Left lung (tissue), 10 donors: ENCODE measurements around the gene RNF144A. TPM values are rescaled to one million over a fixed set of nuclear protein-coding genes. Genes with fewer than 3 reads are reported as not detected.

ENCODE experiments used
- ATAC-seq: fragments of 200-7000 bp; cut with Tn5 transposase; one replicate; pipeline ENCODE4 v1.9.1; 2020; ENCODE audit warnings: moderate library complexity
- DNase-seq, 4 donors: peaks; one replicate each; pipeline ENCODE4 v3.0.0-alpha.2; 2013 to 2020
- H3K27ac ChIP-seq, 2 donors: fragments of 200-600 bp; sonication (generic) in 1 of 2; one replicate each; pipeline versions ENCODE4 v1.5.0 to v1.8.0; 2020 to 2021
- H3K27me3 ChIP-seq, 2 donors: fragments of 200-600 bp; sonication (generic) in 1 of 2; one replicate each; pipeline versions ENCODE4 v1.5.0 to v1.8.0; 2020 to 2021
- H3K36me3 ChIP-seq, 2 donors: fragments of 200-600 bp; sonication (generic) in 1 of 2; one replicate each; pipeline versions ENCODE4 v1.5.0 to v1.8.0; 2020 to 2021
- H3K4me1 ChIP-seq, 2 donors: fragments of 200-600 bp; one replicate each; pipeline ENCODE4 v1.8.0; 2021
- H3K4me3 ChIP-seq, 2 donors: fragments of 200-600 bp; sonication (generic) in 1 of 2; one replicate each; pipeline versions ENCODE4 v1.5.0 to v1.8.0; 2020 to 2021; ENCODE audit warnings: mild to moderate bottlenecking in 1 of 2
- H3K9me3 ChIP-seq, 2 donors: fragments of 200-600 bp; sonication (generic) in 1 of 2; one replicate each; pipeline versions ENCODE4 v1.5.0 to v1.8.0; 2020 to 2021
- intact Hi-C, 2 donors: fragments of 100-400 bp; cut with DNase I; formaldehyde crosslinking; loops; one replicate each; pipeline versions ENCODE4 v1.11.2 to v1.14.2; 2022
- polyA plus RNA-seq, 6 donors: library from polyadenylated mRNA; unstranded; fragments of 120-200 nt; gene quantifications; one replicate each; pipeline ENCODE4 v1.2.1, GENCODE V29; 2013; ENCODE audit not compliant: insufficient read length in 6 of 6
- total RNA-seq, 2 donors: library from RNA; stranded (reverse); fragmentation: NEBNext Ultra II Directional; extraction: Animal tissue kit (Norgen Biotek cat#: 25700); gene quantifications; one replicate each; pipeline ENCODE4 v1.2.1, GENCODE V29; 2021
- TF ChIP-seq, protein P1 (sequence below), 2 donors: fragments of 200-600 bp; sonication (generic) in 1 of 2; IDR thresholded peaks; one replicate each; pipeline versions ENCODE4 v1.5.0 to v1.8.0; 2021; ENCODE audit warnings: antibody characterized with exemption in 2 of 2
- donor health status: DM: no; HTN: yes; CAD: no.
- donor health status: DM: no; HTN: no; CAD: no.

RNF144A gene
- total and polyA plus RNA-seq, 8 donors, result 9.9 to 36.5 (median 30.7) TPM

DNA sequence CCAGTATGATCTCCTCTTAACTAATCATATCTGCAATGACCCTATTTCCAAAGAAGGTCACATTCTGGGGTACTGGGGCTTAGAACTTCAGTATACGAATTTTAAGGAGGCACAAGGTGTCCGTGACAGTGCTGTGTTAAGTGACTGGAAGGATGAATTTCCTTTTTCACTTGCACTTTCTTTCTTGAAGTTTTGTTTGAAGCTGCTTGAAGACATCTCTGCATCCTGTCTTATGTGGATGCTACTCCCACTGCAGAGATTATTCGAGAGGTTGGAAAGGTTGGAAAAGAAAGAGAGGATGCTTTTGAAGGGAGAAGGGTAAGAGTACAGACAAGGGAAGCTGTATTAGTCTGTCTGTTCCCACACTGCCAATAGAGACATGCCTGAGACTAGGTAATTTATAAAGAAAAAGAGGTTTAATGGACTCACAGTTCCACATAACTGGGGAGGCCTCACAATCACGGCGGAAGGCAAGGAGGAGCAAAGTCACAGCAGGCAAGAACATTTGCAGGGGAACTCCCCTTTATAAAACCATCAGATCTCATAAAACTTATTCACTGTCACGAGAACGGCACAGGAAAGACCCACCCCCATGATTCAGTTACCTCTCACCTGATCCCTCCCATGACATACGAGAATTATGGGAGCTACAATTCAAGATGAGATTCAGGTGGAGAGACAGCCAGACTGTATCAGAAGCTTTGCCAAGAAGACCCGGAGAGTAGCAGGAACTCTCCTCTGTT lies 3.6 kb upstream of the RNF144A start:
- Histone ChIP-seq H3K9me3 (no peaks in the 10 kb centered on the region), H3K27me3 (no peaks in the 10 kb centered on the region), H3K36me3 (no peaks in the 10 kb centered on the region), H3K27ac (no peak overlapping the region), H3K4me3 (no peak overlapping the region), H3K4me1 (peaks cover 0 to 9% of the 10 kb centered on the region in 2 donors)
- no peak for ATAC-seq
- intact Hi-C loops, result loop anchor here in 1 of 2 donors (10.0 kb wide), 1 partner anchor 121 kb away; no protein-coding TSS in a partner anchor
- TF ChIP-seq, protein P1, sequence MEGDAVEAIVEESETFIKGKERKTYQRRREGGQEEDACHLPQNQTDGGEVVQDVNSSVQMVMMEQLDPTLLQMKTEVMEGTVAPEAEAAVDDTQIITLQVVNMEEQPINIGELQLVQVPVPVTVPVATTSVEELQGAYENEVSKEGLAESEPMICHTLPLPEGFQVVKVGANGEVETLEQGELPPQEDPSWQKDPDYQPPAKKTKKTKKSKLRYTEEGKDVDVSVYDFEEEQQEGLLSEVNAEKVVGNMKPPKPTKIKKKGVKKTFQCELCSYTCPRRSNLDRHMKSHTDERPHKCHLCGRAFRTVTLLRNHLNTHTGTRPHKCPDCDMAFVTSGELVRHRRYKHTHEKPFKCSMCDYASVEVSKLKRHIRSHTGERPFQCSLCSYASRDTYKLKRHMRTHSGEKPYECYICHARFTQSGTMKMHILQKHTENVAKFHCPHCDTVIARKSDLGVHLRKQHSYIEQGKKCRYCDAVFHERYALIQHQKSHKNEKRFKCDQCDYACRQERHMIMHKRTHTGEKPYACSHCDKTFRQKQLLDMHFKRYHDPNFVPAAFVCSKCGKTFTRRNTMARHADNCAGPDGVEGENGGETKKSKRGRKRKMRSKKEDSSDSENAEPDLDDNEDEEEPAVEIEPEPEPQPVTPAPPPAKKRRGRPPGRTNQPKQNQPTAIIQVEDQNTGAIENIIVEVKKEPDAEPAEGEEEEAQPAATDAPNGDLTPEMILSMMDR (IDR thresholded peaks at IDR 0.05), result no peak
- no peak for DNase-seq

DNA sequence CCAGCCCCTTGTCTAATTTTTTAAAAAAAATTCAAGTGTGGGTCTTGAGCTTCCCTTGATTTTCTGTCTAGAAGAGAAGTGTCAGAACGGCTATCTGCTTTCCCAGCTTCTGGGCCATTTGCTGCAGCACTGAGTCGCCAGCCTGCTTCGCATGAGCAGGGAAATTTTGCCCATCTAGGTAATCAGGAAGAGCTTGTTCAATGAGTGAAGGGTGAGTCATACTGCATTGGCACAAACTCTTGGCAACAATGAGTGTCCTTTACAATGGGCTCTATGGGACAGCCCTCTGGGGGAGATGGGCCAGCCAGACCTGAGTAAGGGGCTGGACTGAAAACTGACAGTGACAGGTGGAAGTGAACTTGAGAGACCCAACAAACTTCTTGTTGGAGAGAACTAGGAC lies 2.4 kb upstream of the RNF144A start:
- DNase-seq (no peak), ATAC-seq (no peak)
- H3K36me3 ChIP-seq, result no peaks in the 10 kb centered on the region
- TF ChIP-seq, protein P1 (IDR thresholded peaks at IDR 0.05), result no peak
- intact Hi-C loops, result loop anchor here in 1 of 2 donors (5.0 to 10.0 kb wide), 2 partner anchors 92 to 120 kb away; no protein-coding TSS in a partner anchor
- H3K9me3 ChIP-seq, result no peaks in the 10 kb centered on the region
- H3K27ac ChIP-seq, result no peak overlapping the region
- H3K4me3 ChIP-seq, result no peak overlapping the region
- H3K27me3 ChIP-seq, result no peaks in the 10 kb centered on the region
- peaks cover 0 to 13% of the 10 kb centered on the region in 2 donors for H3K4me1 ChIP-seq

DNA sequence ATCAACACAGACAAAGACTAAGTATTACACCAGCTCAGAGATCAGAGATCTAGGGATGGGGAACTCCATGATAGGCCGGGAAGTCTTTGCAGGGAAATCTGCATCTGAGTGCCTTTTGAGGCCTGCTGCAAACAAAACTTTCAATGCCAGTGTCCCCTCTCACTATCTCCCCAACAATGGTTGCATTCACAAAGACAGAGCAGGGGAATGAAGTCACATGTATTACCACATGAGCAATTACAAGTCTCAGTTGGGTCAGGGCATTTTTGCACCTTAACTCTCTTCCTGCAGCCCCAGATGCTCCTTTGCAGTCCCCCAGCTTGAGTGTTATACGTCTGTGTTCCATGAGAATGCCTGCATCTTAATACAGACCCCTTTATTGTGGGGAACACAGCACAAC lies 1.8 kb upstream of the RNF144A start:
- Histone ChIP-seq H3K27me3 (no peaks in the 10 kb centered on the region), H3K27ac (no peak overlapping the region), H3K4me3 (no peak overlapping the region), H3K36me3 (no peaks in the 10 kb centered on the region), H3K9me3 (no peaks in the 10 kb centered on the region), H3K4me1 (peaks cover 0 to 13% of the 10 kb centered on the region in 2 donors)
- DNase-seq, result no peak
- intact Hi-C loops, result loop anchor here in 1 of 2 donors (5.0 to 10.0 kb wide), 2 partner anchors 92 to 119 kb away; no protein-coding TSS in a partner anchor
- no peak for ATAC-seq
- TF ChIP-seq, protein P1 (IDR thresholded peaks at IDR 0.05), result no peak

DNA sequence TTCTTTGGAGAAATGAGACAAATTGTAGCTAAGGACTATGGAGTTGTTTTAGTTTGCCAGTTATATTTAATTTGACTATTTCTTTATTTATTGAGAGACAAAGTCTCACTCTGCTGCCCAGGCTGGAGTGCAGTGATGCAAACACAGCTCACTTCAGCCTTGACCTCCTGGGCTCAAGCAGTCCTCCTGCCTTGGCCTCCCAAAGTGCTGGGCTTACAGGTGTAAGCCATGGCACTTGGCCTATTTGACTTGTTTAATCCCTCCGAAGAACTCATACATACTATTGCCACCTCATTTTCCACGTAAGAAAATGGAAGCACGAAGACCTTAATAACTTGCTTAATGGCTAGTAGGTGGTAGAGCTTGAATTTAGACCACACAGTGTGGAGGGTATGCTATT lies 988 bp upstream of the RNF144A start:
- intact Hi-C loops, result loop anchor here in 1 of 2 donors (5.0 to 10.0 kb wide), 2 partner anchors 91 to 119 kb away; no protein-coding TSS in a partner anchor
- TF ChIP-seq, protein P1 (IDR thresholded peaks at IDR 0.05), result no peak
- Histone ChIP-seq H3K4me3 (no peak overlapping the region), H3K4me1 (peaks cover 0 to 14% of the 10 kb centered on the region in 2 donors), H3K27me3 (no peaks in the 10 kb centered on the region), H3K9me3 (no peaks in the 10 kb centered on the region), H3K27ac (no peak overlapping the region), H3K36me3 (no peaks in the 10 kb centered on the region)
- DNase-seq, result no peak
- ATAC-seq, result no peak

DNA sequence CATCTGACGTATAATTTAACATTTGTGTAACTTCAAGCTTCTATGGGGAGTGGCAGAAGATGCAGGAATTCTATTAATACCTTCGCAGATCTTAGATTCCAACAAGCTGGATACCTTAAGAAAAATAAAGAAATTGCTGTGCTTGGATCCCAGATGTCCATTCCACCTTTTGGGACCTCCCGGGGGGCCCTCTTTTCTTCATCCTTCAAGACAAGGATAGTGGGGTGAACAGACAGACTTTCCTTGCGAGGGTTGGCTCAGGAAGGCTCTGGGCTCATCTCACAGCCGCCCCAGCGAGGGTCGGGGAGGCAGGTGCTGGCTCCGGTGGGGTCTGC lies 509 bp upstream of the RNF144A start:
- H3K36me3 ChIP-seq, result no peaks in the 10 kb centered on the region
- ATAC-seq (no peak), DNase-seq (no peak)
- H3K4me1 ChIP-seq, result peaks cover 0 to 19% of the 10 kb centered on the region in 2 donors
- no peak overlapping the region for H3K27ac ChIP-seq
- H3K4me3 ChIP-seq, result no peak overlapping the region
- intact Hi-C loops, result loop anchor here in 1 of 2 donors (5.0 to 10.0 kb wide), 2 partner anchors 91 to 118 kb away; no protein-coding TSS in a partner anchor
- TF ChIP-seq, protein P1 (IDR thresholded peaks at IDR 0.05), result no peak
- H3K27me3 ChIP-seq, result no peaks in the 10 kb centered on the region
- no peaks in the 10 kb centered on the region for H3K9me3 ChIP-seq
